ENCODE data around the gene TACC2. TPM values are rescaled to one million over a fixed set of nuclear protein-coding genes. Genes with fewer than 3 reads are reported as not detected.
A peak's percentile ranks its signal among the peaks of the same experiment; 100 is the strongest.

TACC2 gene
- total RNA-seq, 2 experiments from 2014 or later = not detected

DNA sequence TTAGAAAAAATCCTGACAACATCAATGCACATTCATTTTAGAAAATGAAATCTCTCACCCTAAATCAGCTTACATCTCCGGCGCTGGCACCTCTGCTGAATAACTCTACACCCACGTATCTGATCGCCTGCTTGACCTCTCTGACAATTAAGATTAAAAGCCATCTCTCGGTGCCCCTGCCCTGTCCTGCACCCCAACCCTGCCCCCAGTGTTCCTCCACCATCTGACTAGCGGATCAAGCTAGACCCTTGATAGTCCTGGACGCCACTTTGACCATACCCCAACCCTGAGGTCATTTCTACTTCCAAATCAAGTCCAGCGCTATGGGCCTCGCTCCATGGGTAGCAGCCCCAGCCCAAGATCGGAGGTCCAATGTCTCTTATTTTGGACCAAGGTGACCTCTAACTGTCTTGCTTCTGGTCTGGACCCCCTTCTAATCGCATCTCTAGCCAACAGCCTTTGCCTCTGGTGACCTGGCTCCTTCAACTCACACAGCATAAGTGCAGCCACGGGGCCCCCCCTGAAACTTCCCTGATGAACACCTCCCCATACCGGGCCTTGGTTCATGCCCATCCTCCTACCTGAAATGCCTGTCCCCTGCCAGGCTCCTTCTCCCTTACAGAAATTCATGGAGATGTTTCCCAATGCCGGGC, 310.6 kb downstream of the TACC2 start:
- no peaks in the 10 kb centered on the region for H3K9me3 ChIP-seq (ENCODE audit: low read length)
- H3K9me2 ChIP-seq (ENCODE audit: insufficient read depth, low read length) = no peaks in the 10 kb centered on the region
- no peak overlapping the region for H3K27ac ChIP-seq (ENCODE audit: low read depth, low read length, poor library complexity, severe bottlenecking)
- BruUV-seq (replicated peaks) = no TSS peak
- CTCF ChIA-PET (ENCODE audit: unreplicated experiment) = interaction anchor here (0.7 to 1.7 kb wide), 5 partner anchors 9 to 266 kb away, joined by 3 to 15 read pairs (median 6); no protein-coding TSS in a partner anchor
- intact Hi-C loops (cut with micrococcal nuclease; ENCODE audit: unreplicated experiment) = loop anchor here (1.0 to 2.0 kb wide), 3 partner anchors 43 to 265 kb away; partner anchors contain the start of gene PLEKHA1
- POLR2A ChIA-PET = interaction anchor here (0.5 to 1.9 kb wide), 4 partner anchors 13 to 1242 kb away, joined by 3 to 8 read pairs (median 4); no protein-coding TSS in a partner anchor
- no peak for DNase-seq (ENCODE audit: low spot score)
- no peaks in the 10 kb centered on the region for H3K79me2 ChIP-seq (ENCODE audit: insufficient read depth, low read depth, low read length)
- no peak for TF ChIP-seq CTCF (conservative IDR thresholded peaks at IDR 0.05; ENCODE audit: low read length)
- TF ChIP-seq EZH2phosphoT487 (IDR thresholded peaks at IDR 0.05; ENCODE audit: borderline replicate concordance, low read depth, low read length) = no peak
- peak overlapping the region; percentile 84; the same call in 1 of the 2 replicates for H2AFZ ChIP-seq (ENCODE audit: low read length)
- peak overlapping the region; percentile 60; the same call in 1 of the 2 replicates for H3K4me2 ChIP-seq (ENCODE audit: low read length)
- H3K4me1 ChIP-seq (ENCODE audit: insufficient read depth, low read length, poor library complexity, severe bottlenecking) = peaks cover 8% of the 10 kb centered on the region
- no peak overlapping the region for H3K4me3 ChIP-seq (ENCODE audit: low read depth, low read length, poor library complexity, severe bottlenecking)
- no peaks in the 10 kb centered on the region for H4K20me1 ChIP-seq (ENCODE audit: insufficient read depth, low read length)
- no peaks in the 10 kb centered on the region for H3K36me3 ChIP-seq (ENCODE audit: insufficient read depth, low read length)

DNA sequence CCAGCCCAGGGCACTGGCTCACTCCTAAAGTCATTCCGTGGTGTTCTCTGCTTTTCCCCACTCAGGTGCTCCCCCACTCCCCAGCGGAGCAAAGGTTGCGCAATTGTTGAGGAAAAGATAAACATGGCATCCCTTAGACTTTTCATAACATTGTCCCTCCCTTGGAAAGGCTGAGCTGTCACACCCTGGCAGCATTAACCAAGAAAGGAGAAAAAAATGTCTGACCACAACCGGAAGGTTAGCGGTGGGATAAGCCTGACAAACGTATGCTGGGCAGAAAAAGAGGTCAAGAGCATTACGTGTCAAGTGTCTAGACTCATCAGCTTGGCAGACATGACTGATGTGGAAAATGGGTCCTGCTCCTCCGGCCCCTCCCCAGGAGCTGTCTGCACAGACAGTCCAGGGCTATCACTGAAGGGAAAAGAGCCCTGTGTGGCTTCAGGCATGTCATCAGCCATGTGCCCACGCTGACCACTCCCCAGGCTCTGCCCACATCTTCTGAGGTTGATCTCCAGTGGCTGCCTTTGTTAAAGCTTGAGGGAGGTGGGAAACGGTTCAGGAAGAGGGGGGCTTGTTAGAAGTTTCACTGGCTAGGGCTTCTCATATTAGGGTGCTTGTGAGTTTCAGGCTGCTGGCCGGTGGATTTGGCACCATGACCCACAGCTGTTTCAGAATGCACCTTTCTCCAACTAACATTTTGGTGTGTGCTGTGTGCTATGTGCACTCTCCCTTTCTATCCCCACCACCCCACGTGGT, 312.3 kb downstream of the TACC2 start:
- Histone ChIP-seq H3K9me3 (ENCODE audit: low read length) (peaks cover 12% of the 10 kb centered on the region; the same call in 1 of the 2 replicates), H3K4me1 (ENCODE audit: insufficient read depth, low read length, poor library complexity, severe bottlenecking) (peaks cover 12% of the 10 kb centered on the region), H4K20me1 (ENCODE audit: insufficient read depth, low read length) (no peaks in the 10 kb centered on the region), H3K4me2 (ENCODE audit: low read length) (no peak overlapping the region), H3K36me3 (ENCODE audit: insufficient read depth, low read length) (no peaks in the 10 kb centered on the region), H3K9me2 (ENCODE audit: insufficient read depth, low read length) (no peaks in the 10 kb centered on the region), H3K79me2 (ENCODE audit: insufficient read depth, low read depth, low read length) (no peaks in the 10 kb centered on the region), H3K27ac (ENCODE audit: low read depth, low read length, poor library complexity, severe bottlenecking) (no peak overlapping the region), H2AFZ (ENCODE audit: low read length) (no peak overlapping the region), H3K4me3 (ENCODE audit: low read depth, low read length, poor library complexity, severe bottlenecking) (no peak overlapping the region)
- TF ChIP-seq EZH2phosphoT487 (IDR thresholded peaks at IDR 0.05; ENCODE audit: borderline replicate concordance, low read depth, low read length) = no peak
- no peak for DNase-seq (ENCODE audit: low spot score)
- BruUV-seq (replicated peaks) = no TSS peak
- CTCF ChIA-PET (ENCODE audit: unreplicated experiment) = no interaction called here
- POLR2A ChIA-PET = interaction anchor here (1.1 to 1.3 kb wide), 2 partner anchors 11 to 27 kb away, joined by 3 to 5 read pairs; no protein-coding TSS in a partner anchor
- intact Hi-C loops (cut with micrococcal nuclease; ENCODE audit: unreplicated experiment) = no loop called here

- H3K9me2 ChIP-seq (ENCODE audit: insufficient read depth, low read length) = no peaks in the 10 kb centered on the region
- H3K4me2 ChIP-seq (ENCODE audit: low read length) = no peak overlapping the region
- peaks cover 13% of the 10 kb centered on the region; the same call in 1 of the 2 replicates for H3K9me3 ChIP-seq (ENCODE audit: low read length)
- no peak overlapping the region for H3K27ac ChIP-seq (ENCODE audit: low read depth, low read length, poor library complexity, severe bottlenecking)
- no peak overlapping the region for H2AFZ ChIP-seq (ENCODE audit: low read length)
- no peak overlapping the region for H3K4me3 ChIP-seq (ENCODE audit: low read depth, low read length, poor library complexity, severe bottlenecking)
- H3K4me1 ChIP-seq (ENCODE audit: insufficient read depth, low read length, poor library complexity, severe bottlenecking) = peaks cover 17% of the 10 kb centered on the region
- intact Hi-C loops (cut with micrococcal nuclease; ENCODE audit: unreplicated experiment) = no loop called here
- DNase-seq (ENCODE audit: low spot score) = no peak
- no TSS peak for BruUV-seq (replicated peaks)
- ChIA-PET POLR2A (interaction anchor here (1.0 to 1.3 kb wide), 3 partner anchors 11 to 27 kb away, joined by 3 to 5 read pairs (median 3); no protein-coding TSS in a partner anchor), CTCF (ENCODE audit: unreplicated experiment) (no interaction called here)
- TF ChIP-seq CTCF (conservative IDR thresholded peaks at IDR 0.05; ENCODE audit: low read length) (no peak), EZH2phosphoT487 (IDR thresholded peaks at IDR 0.05; ENCODE audit: borderline replicate concordance, low read depth, low read length) (no peak)
- no peaks in the 10 kb centered on the region for H3K79me2 ChIP-seq (ENCODE audit: insufficient read depth, low read depth, low read length)
- H4K20me1 ChIP-seq (ENCODE audit: insufficient read depth, low read length) = no peaks in the 10 kb centered on the region
- no peaks in the 10 kb centered on the region for H3K36me3 ChIP-seq (ENCODE audit: insufficient read depth, low read length)
Measured at GRCh38 chr10:122301811-122302115, 312.8 kb downstream of the TACC2 start.

All from OCI-LY7 (cell line).